ENCODE results near the gene CAPRIN2. TPM values are rescaled to one million over a fixed set of nuclear protein-coding genes. Genes with fewer than 3 reads are reported as not detected.

The CAPRIN2 gene
- total and polyA plus RNA-seq, 2 experiments from 2014 or later = 26.0 to 38.4 TPM

- H3K27ac ChIP-seq = no peak overlapping the region
- DNase-seq (ENCODE audit: low read depth in 1 of 2, low spot score in 1 of 2) = peak in 1 of 2 donors; percentile 14
- no peak overlapping the region for H3K4me3 ChIP-seq
- H3K9me3 ChIP-seq (ENCODE audit: low read depth) = no peaks in the 10 kb centered on the region
- H3K4me1 ChIP-seq (ENCODE audit: low read depth) = no peaks in the 10 kb centered on the region
- TF ChIP-seq, protein P1, sequence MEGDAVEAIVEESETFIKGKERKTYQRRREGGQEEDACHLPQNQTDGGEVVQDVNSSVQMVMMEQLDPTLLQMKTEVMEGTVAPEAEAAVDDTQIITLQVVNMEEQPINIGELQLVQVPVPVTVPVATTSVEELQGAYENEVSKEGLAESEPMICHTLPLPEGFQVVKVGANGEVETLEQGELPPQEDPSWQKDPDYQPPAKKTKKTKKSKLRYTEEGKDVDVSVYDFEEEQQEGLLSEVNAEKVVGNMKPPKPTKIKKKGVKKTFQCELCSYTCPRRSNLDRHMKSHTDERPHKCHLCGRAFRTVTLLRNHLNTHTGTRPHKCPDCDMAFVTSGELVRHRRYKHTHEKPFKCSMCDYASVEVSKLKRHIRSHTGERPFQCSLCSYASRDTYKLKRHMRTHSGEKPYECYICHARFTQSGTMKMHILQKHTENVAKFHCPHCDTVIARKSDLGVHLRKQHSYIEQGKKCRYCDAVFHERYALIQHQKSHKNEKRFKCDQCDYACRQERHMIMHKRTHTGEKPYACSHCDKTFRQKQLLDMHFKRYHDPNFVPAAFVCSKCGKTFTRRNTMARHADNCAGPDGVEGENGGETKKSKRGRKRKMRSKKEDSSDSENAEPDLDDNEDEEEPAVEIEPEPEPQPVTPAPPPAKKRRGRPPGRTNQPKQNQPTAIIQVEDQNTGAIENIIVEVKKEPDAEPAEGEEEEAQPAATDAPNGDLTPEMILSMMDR (IDR thresholded peaks at IDR 0.05; ENCODE audit: low read depth, low read length) = no peak
- H3K36me3 ChIP-seq = no peaks in the 10 kb centered on the region
- no peaks in the 10 kb centered on the region for H3K27me3 ChIP-seq
Observed at GRCh38 chr12:30700216-30700900, 54.4 kb downstream of the CAPRIN2 start.

DNA sequence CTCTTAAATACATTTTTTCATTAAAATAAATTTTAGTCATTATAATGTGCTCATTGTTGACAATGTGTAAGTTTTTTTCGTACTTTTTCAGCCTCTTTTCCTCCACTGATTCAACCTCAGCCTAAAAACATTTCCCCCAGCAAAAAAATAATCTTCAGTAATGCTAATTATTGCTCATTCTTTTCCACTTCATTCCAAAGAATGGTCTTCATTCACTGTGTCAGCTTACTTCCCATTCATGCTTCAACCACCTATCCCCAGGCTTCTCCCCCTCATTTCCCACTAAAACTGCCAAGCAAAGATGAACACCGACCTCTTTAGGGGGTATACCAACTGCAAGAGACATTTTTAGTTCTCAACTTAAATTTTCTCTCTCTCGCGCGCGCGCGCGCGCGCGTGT, 56.4 kb downstream of the CAPRIN2 start:
- TF ChIP-seq, protein P1 (IDR thresholded peaks at IDR 0.05; ENCODE audit: low read depth, low read length) = no peak
- no peak overlapping the region for H3K4me3 ChIP-seq
- H3K36me3 ChIP-seq = no peaks in the 10 kb centered on the region
- H3K9me3 ChIP-seq (ENCODE audit: low read depth) = no peaks in the 10 kb centered on the region
- no peak overlapping the region for H3K27ac ChIP-seq
- peaks cover 8% of the 10 kb centered on the region for H3K4me1 ChIP-seq (ENCODE audit: low read depth)
- DNase-seq (ENCODE audit: low read depth in 1 of 2, low spot score in 1 of 2) = no peak
- no peaks in the 10 kb centered on the region for H3K27me3 ChIP-seq

- H3K4me1 ChIP-seq (ENCODE audit: low read depth) = peaks cover 8% of the 10 kb centered on the region
- no peaks in the 10 kb centered on the region for H3K36me3 ChIP-seq
- no peak overlapping the region for H3K27ac ChIP-seq
- no peak for DNase-seq (ENCODE audit: low read depth in 1 of 2, low spot score in 1 of 2)
- TF ChIP-seq, protein P1 (IDR thresholded peaks at IDR 0.05; ENCODE audit: low read depth, low read length) = no peak
- no peaks in the 10 kb centered on the region for H3K9me3 ChIP-seq (ENCODE audit: low read depth)
- no peaks in the 10 kb centered on the region for H3K27me3 ChIP-seq
- no peak overlapping the region for H3K4me3 ChIP-seq
Observed at GRCh38 chr12:30696943-30697342, 57.8 kb downstream of the CAPRIN2 start.

DNA sequence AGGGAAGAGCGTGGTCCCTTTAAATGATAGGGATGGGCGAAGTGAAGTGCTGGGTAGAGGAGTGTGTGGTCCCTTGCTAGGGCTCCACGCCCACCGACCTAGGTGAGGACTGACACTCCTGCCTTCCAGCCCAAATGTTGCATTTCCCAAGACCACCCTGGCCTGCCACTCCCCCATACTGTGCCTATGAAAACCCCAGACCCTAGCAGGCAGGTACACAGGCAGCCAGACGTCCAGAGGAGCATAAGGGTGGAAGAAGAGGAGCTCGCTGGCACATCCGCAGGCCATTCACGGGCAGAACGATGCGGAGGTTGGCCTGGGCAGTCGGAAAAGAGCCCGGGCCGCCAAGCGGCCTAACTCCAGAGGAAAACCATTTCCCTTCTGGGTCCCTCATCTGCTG, 58.3 kb downstream of the CAPRIN2 start:
- Histone ChIP-seq H3K36me3 (no peaks in the 10 kb centered on the region), H3K27ac (no peak overlapping the region), H3K27me3 (no peaks in the 10 kb centered on the region), H3K4me1 (ENCODE audit: low read depth) (peaks cover 8% of the 10 kb centered on the region), H3K9me3 (ENCODE audit: low read depth) (no peaks in the 10 kb centered on the region), H3K4me3 (peak overlapping the region; percentile 83)
- DNase-seq (ENCODE audit: low read depth in 1 of 2, low spot score in 1 of 2) = no peak
- TF ChIP-seq, protein P1 (IDR thresholded peaks at IDR 0.05; ENCODE audit: low read depth, low read length) = no peak

GRCh38 chr12:30696103-30696408, 58.7 kb downstream of the CAPRIN2 start:
- TF ChIP-seq, protein P1 (IDR thresholded peaks at IDR 0.05; ENCODE audit: low read depth, low read length) = no peak
- Histone ChIP-seq H3K4me3 (peak overlapping the region; percentile 83), H3K9me3 (ENCODE audit: low read depth) (no peaks in the 10 kb centered on the region), H3K27ac (no peak overlapping the region), H3K36me3 (no peaks in the 10 kb centered on the region), H3K4me1 (ENCODE audit: low read depth) (peaks cover 12% of the 10 kb centered on the region), H3K27me3 (no peaks in the 10 kb centered on the region)
- DNase-seq (ENCODE audit: low read depth in 1 of 2, low spot score in 1 of 2) = no peak

Measured in cardiac muscle cell (in vitro differentiated cells and primary cell).